HG03045 (cell line): ENCODE data around the gene LUZP1.

Source experiments
- ATAC-seq: cut with Tn5 transposase; IDR thresholded peaks from one replicate; pipeline ENCODE4 v1.9.1; 2021; ENCODE audit warnings: mild to moderate bottlenecking, moderate library complexity; ENCODE audit not compliant: unreplicated experiment

The LUZP1 gene

DNA sequence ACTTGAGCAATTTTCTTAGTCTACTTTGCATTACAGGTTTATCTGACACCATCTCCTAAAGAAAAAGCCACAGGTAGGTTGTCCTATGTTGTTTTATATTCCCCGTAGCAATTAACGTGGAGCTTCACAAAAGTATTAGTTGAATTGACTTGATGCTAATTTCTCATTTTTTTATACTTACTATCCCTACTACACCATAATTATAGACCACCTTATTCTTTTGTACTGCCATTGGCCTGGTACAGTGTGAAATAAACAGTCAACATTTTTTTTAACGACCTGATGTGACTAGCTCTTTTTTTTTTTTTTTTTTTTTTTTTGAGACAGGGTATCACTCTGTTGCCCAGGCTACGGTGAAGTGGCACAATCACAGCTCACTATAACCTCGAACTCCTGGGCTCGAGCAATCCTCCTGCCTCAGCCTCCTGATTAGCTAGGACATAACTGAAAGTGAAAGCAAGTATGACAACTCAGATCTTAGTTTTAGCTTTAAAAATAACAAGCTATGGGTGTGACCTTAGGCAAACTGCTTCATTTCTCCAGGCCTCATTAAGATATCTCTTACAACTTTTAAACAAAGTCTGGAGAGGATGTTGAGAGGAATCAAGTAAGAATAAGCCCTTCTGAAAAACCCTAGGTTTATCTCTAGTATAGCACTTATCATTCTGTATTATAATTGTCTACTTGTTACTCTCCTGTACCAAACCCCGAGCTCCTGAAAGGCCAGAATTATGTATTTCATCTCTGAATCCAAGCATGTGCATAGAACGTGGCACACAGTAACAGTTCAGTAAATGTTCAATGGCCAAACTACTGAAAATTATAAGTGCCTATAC, 49.5 kb downstream of the LUZP1 start:
- no peak for ATAC-seq

DNA sequence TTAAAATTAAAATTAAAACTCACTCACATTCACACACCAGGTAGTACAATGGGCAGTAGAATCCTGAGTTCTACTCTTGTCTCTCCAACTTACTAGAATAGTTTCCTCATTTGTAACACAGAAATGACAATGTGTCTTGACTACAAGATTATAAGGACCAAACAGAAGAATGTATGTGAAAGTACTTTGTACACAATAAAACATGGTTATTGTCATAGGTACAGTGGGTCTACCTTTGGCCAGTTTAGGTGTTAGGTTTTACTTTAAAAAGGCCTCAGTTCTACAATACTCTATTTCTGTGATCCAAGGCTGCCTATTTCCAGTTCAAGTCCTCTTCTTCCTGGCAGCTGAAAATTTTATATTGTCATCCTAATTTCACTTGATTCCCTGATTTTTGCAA, 50.2 kb downstream of the LUZP1 start:
- ATAC-seq, result no peak

DNA sequence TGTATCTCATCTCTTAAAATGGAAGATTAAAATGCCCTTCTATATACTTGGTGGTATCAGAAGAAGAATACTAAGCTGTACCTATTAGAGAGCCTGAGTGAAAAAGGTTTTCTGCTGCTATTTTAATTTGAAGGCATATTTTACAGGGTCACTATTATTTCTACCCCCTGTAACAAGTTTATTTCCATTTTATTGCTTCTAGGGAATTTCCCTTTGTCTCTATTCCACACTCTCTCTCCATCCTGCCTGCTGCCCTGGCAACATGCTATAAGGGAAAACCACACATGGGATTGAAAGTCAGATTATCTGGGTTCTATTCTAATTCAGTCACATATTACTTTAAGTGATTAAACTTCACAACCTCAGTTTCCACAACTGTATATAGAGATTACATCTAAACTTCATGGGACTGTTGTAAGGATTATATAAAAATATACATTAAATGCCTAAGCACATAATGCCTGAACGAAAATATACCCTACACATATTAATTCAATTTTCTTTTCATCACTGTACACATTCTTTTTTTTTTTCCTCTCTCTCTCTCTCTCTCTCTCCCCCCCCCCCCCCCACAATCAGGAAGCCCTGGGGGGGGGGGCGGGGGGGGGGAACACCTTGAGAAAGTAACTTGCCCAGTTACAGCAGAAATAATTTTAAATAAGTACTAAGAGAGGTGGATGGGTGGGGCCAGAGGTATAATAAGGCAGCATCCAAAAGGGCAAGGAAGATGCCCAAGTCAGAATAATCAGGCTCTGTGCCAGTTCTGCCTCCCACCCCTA, 51.5 kb downstream of the LUZP1 start:
- no peak for ATAC-seq

DNA sequence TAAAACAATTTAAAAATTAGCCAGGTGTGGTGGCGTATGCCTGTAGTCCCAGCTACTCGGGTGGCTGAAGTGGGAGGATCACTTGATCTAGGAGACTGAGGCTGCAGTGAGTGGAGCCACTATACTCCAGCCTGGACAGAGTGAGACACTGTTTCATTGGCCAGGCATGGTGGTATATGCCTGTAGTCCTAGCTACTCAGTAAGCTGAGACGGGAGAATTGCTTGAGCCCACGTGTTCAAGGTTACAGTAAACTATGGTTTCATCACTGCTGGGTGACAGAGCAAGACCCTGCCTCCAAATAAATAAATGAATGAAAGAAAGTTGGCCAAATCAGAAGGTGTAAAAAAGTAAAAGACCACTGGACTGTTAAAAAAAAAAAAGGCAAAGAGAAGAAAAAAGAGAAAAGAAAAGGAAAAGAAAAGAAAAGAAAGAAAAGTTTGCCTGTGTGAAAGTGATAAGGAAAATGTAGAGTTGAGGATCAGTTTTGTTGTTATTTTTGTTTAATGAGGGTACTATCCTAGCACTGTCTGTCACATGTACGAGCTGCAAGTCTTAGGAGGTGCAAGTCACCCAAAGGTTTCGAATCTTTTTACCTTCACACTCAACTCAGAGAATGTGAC, 52.3 kb downstream of the LUZP1 start:
- ATAC-seq, result no peak

DNA sequence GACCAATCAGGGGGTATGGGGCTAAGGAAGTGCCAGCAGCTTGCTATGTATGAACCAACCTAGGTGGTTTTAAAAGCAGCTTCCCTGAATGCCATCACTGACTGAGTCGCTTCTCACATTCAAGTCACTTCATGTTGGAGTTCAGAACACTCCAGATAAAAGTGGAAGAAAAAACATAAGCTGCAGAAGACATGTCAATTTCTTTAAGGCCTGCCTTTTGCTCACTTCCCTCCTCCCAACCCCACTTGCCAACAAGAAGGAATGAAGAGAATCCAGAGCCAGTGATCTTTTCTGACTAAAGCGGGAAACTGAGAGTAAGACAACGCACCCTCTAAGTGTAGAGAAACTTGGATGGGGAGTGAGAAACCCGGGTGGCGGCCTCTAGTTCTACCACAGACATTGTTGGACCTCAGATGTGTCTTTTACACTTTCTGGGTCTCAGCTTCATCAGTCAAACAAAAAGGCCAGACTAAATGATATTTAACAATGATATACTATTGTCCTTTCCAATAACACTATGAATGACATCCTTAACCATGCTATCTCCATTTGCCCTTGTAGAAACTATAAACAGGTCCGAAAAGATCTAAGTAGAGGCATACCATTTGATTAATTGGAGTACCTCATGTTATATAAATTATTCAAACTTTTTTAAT, 54.1 kb downstream of the LUZP1 start:
- ATAC-seq, result no peak

DNA sequence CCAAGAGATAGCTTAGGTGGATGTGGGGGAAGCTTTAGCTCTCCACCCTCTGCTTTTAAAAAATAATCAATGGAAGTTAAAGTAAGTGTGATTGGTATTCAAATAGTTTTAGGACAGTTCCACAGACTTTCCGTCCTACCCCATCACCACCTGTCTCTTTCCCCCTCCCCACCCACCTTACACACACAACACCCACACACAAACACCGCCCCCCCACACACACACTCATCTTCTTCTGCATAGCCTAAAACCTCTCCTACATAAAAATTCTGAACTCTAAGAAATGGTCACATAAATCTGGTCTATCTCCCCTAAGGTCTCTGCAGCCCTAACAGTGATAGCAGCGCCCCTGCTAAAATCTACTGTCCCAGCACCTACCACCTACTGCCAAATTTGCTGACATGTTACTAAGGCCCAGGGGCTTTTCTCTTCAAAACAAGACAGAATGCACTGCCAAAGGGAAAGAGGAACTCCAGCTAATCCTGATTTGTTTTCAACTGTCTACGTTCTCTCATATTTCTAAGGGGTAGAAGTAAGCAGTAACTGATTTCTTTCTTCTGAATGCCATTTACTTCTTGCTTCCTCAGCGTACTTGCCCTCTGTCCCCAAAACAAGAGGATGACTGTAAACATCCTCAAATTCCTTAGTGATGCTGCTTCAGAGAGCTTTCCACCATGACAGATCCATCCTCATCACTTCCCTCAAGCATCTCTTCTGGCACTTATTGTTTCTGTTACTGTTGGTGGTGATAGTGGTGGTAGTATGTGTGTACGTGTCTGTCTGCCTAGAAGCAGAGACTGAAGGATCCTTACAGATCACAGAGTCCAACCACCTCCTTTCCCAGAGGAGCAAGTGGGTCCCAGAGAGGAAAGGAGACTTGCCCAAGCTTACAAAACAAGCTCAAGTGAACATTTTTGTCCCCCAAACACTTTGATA, 56.8 kb downstream of the LUZP1 start:
- ATAC-seq, result no peak

DNA sequence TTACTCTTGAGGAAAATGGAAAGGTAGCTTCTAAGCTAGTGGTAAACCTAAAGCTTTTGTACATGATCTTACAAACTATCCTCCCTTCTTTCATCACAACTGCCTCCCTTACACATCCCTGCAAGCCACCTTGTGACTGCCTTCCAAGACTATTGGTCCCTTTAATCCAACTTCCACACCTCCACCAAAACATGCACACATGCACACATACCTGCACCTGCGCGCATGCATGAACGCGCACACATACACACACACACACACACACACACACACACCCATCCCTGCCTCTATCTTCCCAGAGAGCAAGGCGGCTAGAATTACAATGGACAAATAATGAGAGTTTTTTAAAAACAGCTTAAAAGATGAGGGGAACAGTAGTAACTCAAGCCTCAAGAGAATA, 58.3 kb downstream of the LUZP1 start:
- ATAC-seq, result no peak

DNA sequence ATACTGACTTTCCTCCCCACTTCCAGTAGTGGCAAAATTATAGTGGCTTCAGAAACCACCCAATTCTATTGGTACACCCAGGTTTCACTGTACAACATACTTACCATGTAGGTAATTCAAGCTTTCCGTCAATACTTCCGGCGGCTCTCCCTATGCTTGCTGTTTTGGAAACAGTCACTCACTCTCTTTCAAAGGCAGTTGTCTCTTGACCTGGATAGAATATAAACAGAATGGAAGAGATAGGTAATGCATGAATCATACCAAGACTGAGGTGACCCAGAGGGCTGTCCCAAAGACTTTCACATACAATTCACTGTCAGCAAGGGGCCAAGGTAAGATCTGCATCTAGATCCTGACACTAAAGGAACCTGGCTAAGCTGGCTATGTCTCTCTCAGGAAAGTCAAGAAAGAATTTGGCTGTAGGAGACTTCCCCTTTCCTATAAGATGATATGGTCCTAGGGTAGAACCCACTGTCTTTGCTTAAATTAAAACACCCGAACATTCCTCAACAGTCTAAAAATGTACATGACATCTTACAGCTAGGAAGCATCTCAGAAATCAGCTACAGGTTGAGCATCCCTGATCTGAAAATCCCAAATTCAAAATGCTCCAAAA, 59.6 kb downstream of the LUZP1 start:
- no peak for ATAC-seq

DNA sequence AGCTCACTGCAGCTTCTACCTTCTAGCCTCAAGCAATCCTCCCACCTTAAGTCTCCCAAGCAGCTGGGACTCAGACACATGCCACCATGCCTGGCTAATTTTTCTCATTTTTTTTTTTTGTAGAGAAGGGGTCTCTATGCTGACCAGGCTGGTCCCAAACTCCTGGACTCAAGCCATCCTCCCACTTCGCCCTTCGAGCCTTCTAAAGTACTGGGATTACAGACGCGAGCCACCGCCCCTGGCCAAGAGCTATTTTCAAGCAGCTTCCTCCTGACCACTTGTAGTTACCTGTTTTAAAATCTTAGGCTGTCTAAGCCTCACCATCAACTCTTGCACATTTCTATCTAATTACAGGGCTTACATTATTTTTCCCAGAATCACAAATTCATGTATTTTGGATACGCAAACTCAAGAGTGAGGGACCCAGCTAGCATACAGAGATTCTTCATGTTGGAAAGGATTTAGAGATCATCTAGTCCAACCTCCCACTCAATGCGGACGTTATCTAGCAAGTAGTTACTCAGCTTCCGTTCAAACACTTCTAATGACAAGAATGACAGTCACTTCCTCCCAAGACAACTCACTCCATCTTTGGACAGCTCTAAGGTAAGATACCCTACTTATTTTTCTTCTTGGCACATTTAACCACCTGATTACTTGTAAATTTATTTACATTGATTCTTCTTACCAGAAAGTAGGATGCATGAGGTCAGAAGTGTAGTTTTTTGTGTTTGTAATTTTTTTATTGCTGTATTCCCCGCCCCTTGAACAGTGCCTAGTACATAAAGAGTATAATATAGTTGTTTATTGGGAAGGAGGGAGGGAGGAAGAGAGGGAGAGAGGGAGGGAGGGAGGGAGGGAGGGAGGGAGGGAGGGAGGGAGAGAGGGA, 65.4 kb downstream of the LUZP1 start:
- no peak for ATAC-seq

DNA sequence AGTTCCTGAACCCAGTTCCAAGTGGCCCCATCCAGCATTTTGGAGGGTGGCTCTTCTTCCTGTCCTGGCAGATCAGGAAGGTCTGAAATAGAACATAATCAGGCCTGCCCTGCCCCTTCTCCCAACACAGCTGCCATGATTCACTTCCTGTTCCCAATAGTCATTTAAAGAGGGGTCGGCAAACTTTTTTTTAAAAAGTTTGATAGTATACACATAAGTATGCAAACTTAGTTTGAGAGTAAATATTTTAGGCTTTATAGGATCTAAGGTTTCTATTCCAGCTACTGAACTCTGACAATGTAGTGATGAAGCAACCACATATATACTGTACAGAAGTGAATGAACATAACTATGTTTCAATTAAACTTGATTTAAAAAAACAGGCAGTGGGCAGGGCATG, 66.4 kb downstream of the LUZP1 start:
- ATAC-seq, result no peak

DNA sequence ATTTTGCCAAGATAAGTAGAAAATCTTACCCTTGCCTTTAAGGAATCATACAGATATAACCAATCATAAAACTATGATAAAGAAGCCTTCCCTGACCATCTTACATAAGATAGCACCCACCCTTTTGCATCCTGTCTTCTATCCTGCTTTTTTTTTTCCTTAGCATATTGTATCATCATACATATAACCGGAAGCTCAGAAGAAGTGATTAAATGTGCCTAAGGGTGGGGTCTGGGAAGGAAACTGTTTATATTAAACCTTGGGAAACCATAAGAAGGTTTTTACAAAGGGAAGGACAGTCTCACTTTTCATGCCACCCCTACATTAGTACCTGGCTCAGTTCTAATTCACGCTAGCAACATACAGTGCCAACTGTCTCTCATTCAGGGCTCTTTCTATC, 66.8 kb downstream of the LUZP1 start:
- ATAC-seq, result no peak

DNA sequence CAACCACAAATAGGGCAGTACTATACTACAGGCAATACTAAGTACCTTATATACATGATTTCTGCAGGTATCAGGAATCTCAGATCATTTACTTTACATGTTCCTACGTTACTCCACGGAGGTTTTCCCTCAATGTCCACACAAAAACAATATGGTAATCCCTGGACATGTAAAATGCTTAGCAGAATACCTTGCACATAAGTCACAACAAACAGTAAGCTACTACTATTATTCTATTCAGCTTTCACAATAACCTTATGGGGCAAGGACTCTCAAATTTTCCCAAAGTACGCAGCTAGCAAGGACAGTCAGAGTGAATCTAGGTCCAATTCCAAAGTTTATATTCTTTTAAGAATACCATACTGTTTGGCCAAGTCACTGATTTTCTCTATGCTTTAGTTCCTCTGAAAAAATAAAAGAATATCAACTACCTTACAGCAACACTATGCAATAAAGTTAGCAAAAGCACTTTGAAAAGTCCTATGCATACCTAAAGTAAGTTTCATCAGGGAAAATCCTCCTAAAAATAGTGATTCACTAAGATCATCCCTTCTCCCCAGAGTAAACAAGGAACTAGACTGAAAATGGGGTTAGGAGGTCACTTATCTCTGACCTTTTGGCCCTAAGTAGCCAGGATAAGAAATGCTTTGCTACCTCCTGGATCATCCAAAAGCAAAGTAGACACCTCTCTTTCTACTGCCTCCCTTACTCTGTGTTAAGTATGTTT, 67.4 kb downstream of the LUZP1 start:
- no peak for ATAC-seq

DNA sequence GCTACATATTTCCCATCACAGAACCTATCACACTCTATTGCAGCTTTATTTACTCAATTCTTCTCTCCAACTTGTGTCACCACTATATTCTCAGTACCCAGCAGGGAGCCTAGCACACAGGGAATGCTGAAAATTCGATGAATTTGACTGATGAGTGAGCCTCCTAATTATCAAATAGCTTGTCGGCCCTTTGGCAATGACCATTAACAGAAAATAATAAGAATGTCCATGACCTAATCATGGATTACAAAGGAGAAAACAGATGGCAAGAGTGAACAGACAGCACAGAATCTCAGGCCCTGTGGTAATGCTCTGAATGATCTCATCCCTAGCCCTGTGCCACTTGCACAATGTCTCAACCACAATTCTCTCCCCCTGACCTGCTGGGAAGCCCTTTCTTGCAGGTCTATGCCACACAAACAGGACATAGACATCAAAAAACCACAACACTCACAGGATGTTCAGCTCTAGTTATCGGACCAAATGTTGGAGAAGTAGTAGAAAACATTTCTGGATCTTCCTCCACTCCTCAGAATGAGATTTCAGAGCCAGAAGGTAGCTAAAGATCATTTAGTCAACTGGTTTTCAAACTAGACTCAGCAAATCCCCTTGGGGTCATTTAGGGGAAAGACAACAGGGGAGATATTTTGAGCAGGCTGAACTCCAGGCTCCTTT, 68.4 kb downstream of the LUZP1 start:
- ATAC-seq, result no peak

DNA sequence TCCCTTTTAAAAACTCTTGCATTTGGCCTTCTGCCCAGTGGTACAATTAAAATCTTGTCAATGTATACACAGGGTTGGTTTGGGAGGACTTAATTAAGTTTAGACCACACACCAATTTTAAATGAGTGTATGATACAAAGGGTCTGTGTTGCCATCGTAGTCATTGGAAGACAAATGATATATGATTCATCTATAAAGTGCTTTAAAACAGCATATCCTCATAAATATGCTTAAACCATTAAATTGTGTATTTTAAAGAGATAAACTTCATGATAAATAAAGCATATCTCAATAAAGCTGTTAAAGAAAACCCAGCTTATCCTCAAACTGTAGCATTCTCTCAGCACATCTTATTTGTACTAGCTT, 69.5 kb downstream of the LUZP1 start:
- ATAC-seq, result no peak

DNA sequence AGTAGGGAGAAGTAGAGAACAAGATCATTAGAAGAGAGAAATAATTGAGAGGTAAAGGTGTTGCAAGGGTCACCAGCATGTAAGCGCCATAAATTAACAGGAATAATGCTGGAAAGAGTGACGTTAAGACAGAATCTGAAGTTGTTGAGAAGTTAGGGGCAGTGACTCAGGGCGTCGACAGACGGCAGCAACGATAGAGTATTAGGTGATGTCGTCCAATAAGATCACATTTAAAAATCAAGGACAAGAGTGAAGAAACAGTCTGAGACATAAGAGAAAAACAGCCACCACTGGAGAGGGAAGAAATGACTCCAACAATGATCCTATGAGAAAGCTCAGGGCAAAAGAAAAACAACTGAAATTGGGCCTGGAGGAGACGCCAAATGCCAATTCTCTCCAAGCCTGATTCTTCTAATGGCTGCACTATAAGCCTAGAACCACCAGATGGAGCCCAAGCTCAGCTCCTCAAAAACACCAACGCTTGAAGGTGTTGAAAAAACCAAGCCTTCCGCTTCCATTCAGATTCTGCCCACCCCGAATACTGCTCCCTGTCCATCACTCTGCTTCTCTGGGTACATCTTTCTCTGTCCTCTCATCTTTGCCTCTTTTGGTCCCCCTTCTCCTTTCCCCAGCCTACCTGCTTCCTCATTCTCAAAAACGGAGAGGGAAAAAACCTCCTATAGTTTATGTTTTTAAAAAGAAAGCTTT, 70.0 kb downstream of the LUZP1 start:
- no peak for ATAC-seq

DNA sequence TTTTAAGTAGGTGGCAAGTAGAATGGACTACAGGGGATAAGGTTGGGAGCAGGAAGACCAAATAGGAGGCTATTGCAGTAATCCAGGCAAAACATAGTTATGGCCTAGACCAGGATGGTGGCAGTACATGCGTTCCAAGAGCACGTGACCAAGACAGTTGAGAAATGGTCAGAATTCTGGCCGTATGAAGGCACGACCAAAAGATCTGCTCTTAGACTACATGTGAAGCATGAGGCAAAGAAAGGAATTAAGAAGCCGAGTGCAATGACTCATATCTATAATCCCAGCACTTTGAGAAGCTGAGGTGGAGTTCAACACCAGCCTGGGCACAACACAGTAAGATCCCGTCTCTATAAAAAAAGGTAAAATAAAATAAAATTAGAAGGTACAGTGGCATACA, 71.3 kb downstream of the LUZP1 start:
- ATAC-seq, result no peak

DNA sequence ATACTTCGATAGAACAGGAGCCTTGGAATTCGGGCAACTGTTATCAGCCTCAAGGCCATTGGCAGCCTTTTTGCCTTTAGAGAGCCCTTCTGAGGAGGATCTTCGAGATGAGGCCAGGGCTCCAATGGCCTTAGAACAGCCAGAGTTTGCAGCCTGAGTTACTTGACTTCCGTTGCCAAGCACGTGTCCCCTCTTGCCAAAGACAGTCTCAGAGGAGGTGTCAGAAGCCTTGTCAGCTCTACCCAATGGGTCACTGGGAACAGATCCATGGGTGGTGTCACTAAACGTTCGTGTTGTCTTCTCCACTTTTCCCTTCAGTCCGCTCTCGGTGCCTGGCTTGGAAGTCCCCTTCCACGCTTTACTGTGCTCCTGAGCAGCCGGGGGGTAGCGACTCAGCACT, 76.2 kb downstream of the LUZP1 start:
- ATAC-seq, result no peak
